ENCODE data around the gene NCKAP5.

DNA sequence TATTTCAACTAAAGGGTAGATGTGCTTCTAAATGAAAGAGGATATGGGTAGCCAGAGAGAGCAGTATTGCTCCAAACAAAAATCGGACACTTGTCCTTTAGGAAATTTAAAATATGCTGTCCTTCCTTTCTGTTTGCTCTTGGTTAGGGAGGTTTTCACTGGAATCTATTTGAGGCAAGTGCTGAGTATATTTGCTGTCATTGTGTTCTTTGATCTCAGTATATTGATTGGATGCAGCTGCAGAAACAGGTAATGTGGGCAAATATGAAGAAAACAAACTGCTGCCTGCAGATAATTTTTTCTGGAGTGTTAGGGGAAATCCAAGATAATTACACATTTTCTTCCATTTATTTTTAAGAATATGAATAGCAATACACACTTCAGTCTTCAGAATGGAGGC is 410.2 kb downstream of the NCKAP5 start:
- TF ChIP-seq CTCF (IDR thresholded peaks at IDR 0.05) (no peak), POLR2A (IDR thresholded peaks at IDR 0.05) (no peak), POLR2AphosphoS5 (IDR thresholded peaks at IDR 0.05) (no peak), EP300 (IDR thresholded peaks at IDR 0.05) (no peak)

Data from upper lobe of left lung (tissue), 4 donors.